ENCODE data around the gene RBM7.

The RBM7 gene

DNA sequence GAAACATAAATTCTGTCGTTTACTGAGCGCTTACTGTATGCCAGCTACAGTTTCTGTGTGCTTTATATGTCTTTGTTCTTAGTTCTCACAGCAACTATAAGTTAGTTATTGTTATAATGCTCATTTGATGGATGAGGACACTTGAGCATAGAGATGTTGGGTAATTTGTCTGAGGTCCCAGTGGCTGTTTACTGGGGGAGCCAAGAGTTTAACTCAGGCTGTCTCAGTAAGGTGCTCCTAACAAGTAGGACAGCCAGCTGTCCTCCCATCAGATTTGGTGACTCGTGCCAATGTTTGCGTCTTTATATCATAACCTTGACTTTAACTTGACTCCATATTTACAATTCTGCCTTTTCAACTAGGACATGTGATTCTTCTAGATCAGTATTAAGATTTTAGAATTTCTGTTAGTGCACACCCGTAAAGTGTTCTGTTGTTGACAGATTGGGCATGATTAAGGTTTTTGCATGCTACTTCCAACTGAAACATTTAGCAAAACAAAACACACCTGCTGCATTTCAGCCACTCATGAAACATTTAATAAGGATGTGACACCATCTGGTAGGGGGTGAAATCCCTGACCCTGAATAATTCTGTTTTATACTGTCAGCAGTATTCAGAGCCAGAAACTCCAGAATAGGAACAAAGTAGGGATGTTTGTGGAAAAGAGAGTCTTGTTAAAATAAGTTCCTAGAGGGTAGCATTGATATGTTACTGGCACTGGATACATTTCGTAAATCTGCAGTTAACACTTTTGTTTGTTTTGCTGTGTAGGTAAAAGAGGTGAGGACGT is 40.7 kb downstream of the RBM7 start:
- DNase-seq (ENCODE audit: low spot score) = no peak
- peaks cover 51% of the 10 kb centered on the region for H3K36me3 ChIP-seq (ENCODE audit: low read depth)
- H3K27me3 ChIP-seq (ENCODE audit: insufficient read depth, poor library complexity, severe bottlenecking) = no peaks in the 10 kb centered on the region
- H3K27ac ChIP-seq (ENCODE audit: poor library complexity, severe bottlenecking) = peak overlapping the region; percentile 52
- peaks cover 16% of the 10 kb centered on the region for H3K4me1 ChIP-seq (ENCODE audit: insufficient read depth, poor library complexity, severe bottlenecking)
- TF ChIP-seq, protein P1, sequence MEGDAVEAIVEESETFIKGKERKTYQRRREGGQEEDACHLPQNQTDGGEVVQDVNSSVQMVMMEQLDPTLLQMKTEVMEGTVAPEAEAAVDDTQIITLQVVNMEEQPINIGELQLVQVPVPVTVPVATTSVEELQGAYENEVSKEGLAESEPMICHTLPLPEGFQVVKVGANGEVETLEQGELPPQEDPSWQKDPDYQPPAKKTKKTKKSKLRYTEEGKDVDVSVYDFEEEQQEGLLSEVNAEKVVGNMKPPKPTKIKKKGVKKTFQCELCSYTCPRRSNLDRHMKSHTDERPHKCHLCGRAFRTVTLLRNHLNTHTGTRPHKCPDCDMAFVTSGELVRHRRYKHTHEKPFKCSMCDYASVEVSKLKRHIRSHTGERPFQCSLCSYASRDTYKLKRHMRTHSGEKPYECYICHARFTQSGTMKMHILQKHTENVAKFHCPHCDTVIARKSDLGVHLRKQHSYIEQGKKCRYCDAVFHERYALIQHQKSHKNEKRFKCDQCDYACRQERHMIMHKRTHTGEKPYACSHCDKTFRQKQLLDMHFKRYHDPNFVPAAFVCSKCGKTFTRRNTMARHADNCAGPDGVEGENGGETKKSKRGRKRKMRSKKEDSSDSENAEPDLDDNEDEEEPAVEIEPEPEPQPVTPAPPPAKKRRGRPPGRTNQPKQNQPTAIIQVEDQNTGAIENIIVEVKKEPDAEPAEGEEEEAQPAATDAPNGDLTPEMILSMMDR (IDR thresholded peaks at IDR 0.05; ENCODE audit: poor library complexity, severe bottlenecking) = no peak
- H3K9me3 ChIP-seq (ENCODE audit: severe bottlenecking) = no peaks in the 10 kb centered on the region
- no peak for ATAC-seq (ENCODE audit: low read depth)
- H3K4me3 ChIP-seq (ENCODE audit: severe bottlenecking) = peak overlapping the region; percentile 86

- Histone ChIP-seq H3K4me3 (ENCODE audit: severe bottlenecking) (no peak overlapping the region), H3K36me3 (ENCODE audit: low read depth) (peaks cover 56% of the 10 kb centered on the region), H3K9me3 (ENCODE audit: severe bottlenecking) (no peaks in the 10 kb centered on the region), H3K27ac (ENCODE audit: poor library complexity, severe bottlenecking) (no peak overlapping the region), H3K27me3 (ENCODE audit: insufficient read depth, poor library complexity, severe bottlenecking) (no peaks in the 10 kb centered on the region), H3K4me1 (ENCODE audit: insufficient read depth, poor library complexity, severe bottlenecking) (peaks cover 16% of the 10 kb centered on the region)
- TF ChIP-seq, protein P1 (IDR thresholded peaks at IDR 0.05; ENCODE audit: poor library complexity, severe bottlenecking) = no peak
- ATAC-seq (ENCODE audit: low read depth) = no peak
- DNase-seq (ENCODE audit: low spot score) = no peak
Observed at GRCh38 chr11:114441921-114442320, 41.5 kb downstream of the RBM7 start.

GRCh38 chr11:114442536-114442935 is 42.1 kb downstream of the RBM7 start:
- no peak for ATAC-seq (ENCODE audit: low read depth)
- H3K4me3 ChIP-seq (ENCODE audit: severe bottlenecking) = no peak overlapping the region
- no peaks in the 10 kb centered on the region for H3K9me3 ChIP-seq (ENCODE audit: severe bottlenecking)

GRCh38 chr11:114447444-114447843 is 47.0 kb downstream of the RBM7 start:
- H3K4me1 ChIP-seq (ENCODE audit: insufficient read depth, poor library complexity, severe bottlenecking) = no peaks in the 10 kb centered on the region
- DNase-seq (ENCODE audit: low spot score) (no peak), ATAC-seq (ENCODE audit: low read depth) (no peak)
- no peak overlapping the region for H3K27ac ChIP-seq (ENCODE audit: poor library complexity, severe bottlenecking)
- H3K4me3 ChIP-seq (ENCODE audit: severe bottlenecking) = no peak overlapping the region
- no peaks in the 10 kb centered on the region for H3K27me3 ChIP-seq (ENCODE audit: insufficient read depth, poor library complexity, severe bottlenecking)
- H3K9me3 ChIP-seq (ENCODE audit: severe bottlenecking) = no peaks in the 10 kb centered on the region
- TF ChIP-seq, protein P1 (IDR thresholded peaks at IDR 0.05; ENCODE audit: poor library complexity, severe bottlenecking) = no peak
- H3K36me3 ChIP-seq (ENCODE audit: low read depth) = peaks cover 83% of the 10 kb centered on the region

More at GRCh38 chr11:114442536-114442935, 42.1 kb downstream of the RBM7 start:
- no peaks in the 10 kb centered on the region for H3K27me3 ChIP-seq (ENCODE audit: insufficient read depth, poor library complexity, severe bottlenecking)
- no peak for DNase-seq (ENCODE audit: low spot score)
- H3K27ac ChIP-seq (ENCODE audit: poor library complexity, severe bottlenecking) = no peak overlapping the region
- peaks cover 56% of the 10 kb centered on the region for H3K36me3 ChIP-seq (ENCODE audit: low read depth)
- TF ChIP-seq, protein P1 (IDR thresholded peaks at IDR 0.05; ENCODE audit: poor library complexity, severe bottlenecking) = no peak
- peaks cover 16% of the 10 kb centered on the region for H3K4me1 ChIP-seq (ENCODE audit: insufficient read depth, poor library complexity, severe bottlenecking)

DNA sequence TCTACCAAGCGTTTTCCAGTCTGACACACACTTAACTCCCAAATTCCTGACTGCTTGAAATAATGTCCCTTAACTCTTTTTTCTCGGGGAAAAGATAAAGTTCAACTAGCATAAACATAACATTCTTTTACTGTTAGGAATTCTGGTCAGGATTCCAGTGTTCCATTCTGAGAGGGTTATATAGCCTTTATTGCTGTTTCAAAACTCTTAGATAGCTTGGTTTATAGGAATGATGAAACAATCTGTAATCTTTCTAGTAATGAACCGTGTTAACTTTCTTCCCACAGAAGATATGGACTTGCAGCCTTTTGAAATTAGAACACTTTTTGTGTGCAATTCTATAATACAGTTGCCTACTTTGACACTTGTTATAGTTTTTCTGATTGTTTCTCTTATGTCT is 47.4 kb downstream of the RBM7 start:
- DNase-seq (ENCODE audit: low spot score) = no peak
- no peaks in the 10 kb centered on the region for H3K4me1 ChIP-seq (ENCODE audit: insufficient read depth, poor library complexity, severe bottlenecking)
- no peak overlapping the region for H3K27ac ChIP-seq (ENCODE audit: poor library complexity, severe bottlenecking)
- no peak for ATAC-seq (ENCODE audit: low read depth)
- no peak overlapping the region for H3K4me3 ChIP-seq (ENCODE audit: severe bottlenecking)
- TF ChIP-seq, protein P1 (IDR thresholded peaks at IDR 0.05; ENCODE audit: poor library complexity, severe bottlenecking) = no peak
- H3K36me3 ChIP-seq (ENCODE audit: low read depth) = peaks cover 83% of the 10 kb centered on the region
- H3K27me3 ChIP-seq (ENCODE audit: insufficient read depth, poor library complexity, severe bottlenecking) = no peaks in the 10 kb centered on the region
- H3K9me3 ChIP-seq (ENCODE audit: severe bottlenecking) = no peaks in the 10 kb centered on the region
